CD4-positive, alpha-beta T cell treated with Interleukin-10 for 1 hour (primary cell): ENCODE results near the gene ABCC6.
"Not testable (repeated sequence)": the region's sequence is repeated elsewhere in the genome, so short reads cannot be mapped to it uniquely, and the experiment has no call there.

Experiments used
- DNase-seq: peaks from one replicate; pipeline ENCODE4 v3.0.0-alpha.2; 2020

The ABCC6 gene

GRCh38 chr16:16158082-16158658, 65.1 kb downstream of the ABCC6 start:
- DNase-seq: no peak

- no peak for DNase-seq
These were observed 66.1 kb downstream of the ABCC6 start for GRCh38 chr16:16157166-16157565.

GRCh38 chr16:16155234-16155633, 68.1 kb downstream of the ABCC6 start:
- DNase-seq: no peak

- DNase-seq: no peak
These were observed 68.9 kb downstream of the ABCC6 start for GRCh38 chr16:16154281-16154951.

GRCh38 chr16:16153000-16153399, 70.3 kb downstream of the ABCC6 start:
- not testable (repeated sequence) for DNase-seq

- DNase-seq: no peak
These were observed 72.0 kb downstream of the ABCC6 start for GRCh38 chr16:16151315-16151714.

- DNase-seq: no peak
These were observed 72.5 kb downstream of the ABCC6 start for GRCh38 chr16:16150878-16151152.

GRCh38 chr16:16150117-16150877, 73.0 kb downstream of the ABCC6 start:
- no peak for DNase-seq

- no peak for DNase-seq
These were observed 73.6 kb downstream of the ABCC6 start for GRCh38 chr16:16149710-16150116.

- DNase-seq: no peak
These were observed 74.5 kb downstream of the ABCC6 start for GRCh38 chr16:16148755-16149154.

- not testable (repeated sequence) for DNase-seq
These were observed 75.2 kb downstream of the ABCC6 start for GRCh38 chr16:16148000-16148599.

GRCh38 chr16:16147316-16147999, 75.8 kb downstream of the ABCC6 start:
- DNase-seq: no peak

- DNase-seq: no peak
These were observed 76.6 kb downstream of the ABCC6 start for GRCh38 chr16:16146380-16147315.

- DNase-seq: no peak
These were observed 78.0 kb downstream of the ABCC6 start for GRCh38 chr16:16145286-16145685.

GRCh38 chr16:16144416-16144815, 78.9 kb downstream of the ABCC6 start:
- no peak for DNase-seq

- no peak for DNase-seq
These were observed 79.4 kb downstream of the ABCC6 start for GRCh38 chr16:16143931-16144330.

GRCh38 chr16:16143038-16143763, 80.1 kb downstream of the ABCC6 start:
- DNase-seq: no peak

- DNase-seq: no peak
These were observed 81.4 kb downstream of the ABCC6 start for GRCh38 chr16:16141784-16142396.

- no peak for DNase-seq
These were observed 82.2 kb downstream of the ABCC6 start for GRCh38 chr16:16141141-16141540.

GRCh38 chr16:16140537-16140936, 82.8 kb downstream of the ABCC6 start:
- DNase-seq: no peak

GRCh38 chr16:16139806-16140205, 83.5 kb downstream of the ABCC6 start:
- DNase-seq: no peak
